SK-N-SH treated with all-trans-retinoic acid at 6 μM for 48 hours (cell line): ENCODE results near the gene FBXL5.

Experiments
- ATAC-seq: fragments of 200-7000 bp; cut with Tn5 transposase; 3 replicates; pipeline ENCODE4 v1.9.1; 2020; ENCODE audit warnings: mild to moderate bottlenecking, moderate library complexity
- ARNTL ChIP-seq: fragments of 450-650 bp; formaldehyde crosslinking; IDR thresholded peaks from 2 replicates; pipeline ENCODE4 v1.5.0; 2020; ENCODE audit warnings: low read depth, mild to moderate bottlenecking, moderate library complexity, borderline replicate concordance
- BACH2 ChIP-seq: fragments of 250-450 bp; sonication (Bioruptor Pico); IDR thresholded peaks from 2 replicates; pipeline ENCODE4 v1.9.0; 2021; ENCODE audit warnings: mild to moderate bottlenecking, borderline replicate concordance
- CSDC2 ChIP-seq: fragments of 250-450 bp; sonication (Bioruptor Pico); IDR thresholded peaks from 2 replicates; pipeline ENCODE4 v1.5.0; 2020; ENCODE audit warnings: mild to moderate bottlenecking, moderate library complexity
- ESRRG ChIP-seq: fragments of 250-450 bp; sonication (Bioruptor Pico); IDR thresholded peaks from 2 replicates; pipeline ENCODE4 v1.6.1; 2021; ENCODE audit warnings: mild to moderate bottlenecking
- GLIS3 ChIP-seq: fragments of 250-450 bp; sonication (Bioruptor Pico); IDR thresholded peaks from 2 replicates; pipeline ENCODE4 v1.5.0; 2020; ENCODE audit warnings: mild to moderate bottlenecking, moderate library complexity
- ISL1 ChIP-seq: fragments of 250-450 bp; sonication (Bioruptor Pico); IDR thresholded peaks from 2 replicates; pipeline ENCODE4 v2.1.2; 2022; ENCODE audit warnings: mild to moderate bottlenecking, moderate library complexity
- OSR1 ChIP-seq: fragments of 250-450 bp; sonication (Bioruptor Pico); IDR thresholded peaks from 2 replicates; pipeline ENCODE4 v1.8.0; 2022; ENCODE audit warnings: moderate library complexity, mild to moderate bottlenecking, inconsistent platforms
- PPARA ChIP-seq: fragments of 250-450 bp; sonication (Bioruptor Pico); IDR thresholded peaks from 2 replicates; pipeline ENCODE4 v1.5.0; 2020; ENCODE audit warnings: mild to moderate bottlenecking, borderline replicate concordance
- RARB ChIP-seq: fragments of 250-450 bp; sonication (Bioruptor Pico); IDR thresholded peaks from 2 replicates; pipeline ENCODE4 v1.8.0; 2021; ENCODE audit warnings: mild to moderate bottlenecking, moderate library complexity
- SNAI2 ChIP-seq: fragments of 250-450 bp; sonication (Bioruptor Pico); IDR thresholded peaks from 2 replicates; pipeline ENCODE4 v1.5.0; 2020; ENCODE audit warnings: mild to moderate bottlenecking, moderate library complexity
- TOX ChIP-seq: fragments of 250-450 bp; sonication (Bioruptor Pico); IDR thresholded peaks from 2 replicates; pipeline ENCODE4 v1.8.0; 2021; ENCODE audit warnings: mild to moderate bottlenecking, moderate library complexity, borderline replicate concordance
- ZC3H10 ChIP-seq: fragments of 250-450 bp; sonication (Bioruptor Pico); IDR thresholded peaks from 2 replicates; pipeline ENCODE4 v1.5.1; 2021; ENCODE audit warnings: mild to moderate bottlenecking, moderate library complexity
- ZFP3 ChIP-seq: fragments of 250-450 bp; sonication (Bioruptor Pico); IDR thresholded peaks from 2 replicates; pipeline ENCODE4 v1.5.0; 2020; ENCODE audit warnings: mild to moderate bottlenecking, moderate library complexity
- ZFP30 ChIP-seq: fragments of 450-650 bp; formaldehyde crosslinking; IDR thresholded peaks from 2 replicates; pipeline ENCODE4 v1.5.0; 2022; ENCODE audit warnings: mild to moderate bottlenecking, moderate library complexity
- ZNF565 ChIP-seq: fragments of 450-650 bp; formaldehyde crosslinking; conservative IDR thresholded peaks from 2 replicates; pipeline ENCODE4 v1.5.0; 2020; ENCODE audit warnings: low read depth, mild to moderate bottlenecking, moderate library complexity
- ZNF70 ChIP-seq: fragments of 450-650 bp; formaldehyde crosslinking; IDR thresholded peaks from 2 replicates; pipeline ENCODE4 v1.5.0; 2020; ENCODE audit warnings: mild to moderate bottlenecking, moderate library complexity
- ZNF8 ChIP-seq: fragments of 450-650 bp; formaldehyde crosslinking; IDR thresholded peaks from 2 replicates; pipeline ENCODE4 v1.5.0; 2020; ENCODE audit warnings: mild to moderate bottlenecking, moderate library complexity
- TF ChIP-seq, protein P1 (sequence below): fragments of 250-450 bp; sonication (Bioruptor Pico); IDR thresholded peaks from 2 replicates; pipeline ENCODE4 v1.5.0; 2020; ENCODE audit warnings: mild to moderate bottlenecking, moderate library complexity
- TF ChIP-seq, protein P2 (sequence below): fragments of 250-450 bp; sonication (Bioruptor Pico); IDR thresholded peaks from 2 replicates; pipeline ENCODE4 v1.5.1; 2020; ENCODE audit warnings: low read depth, mild to moderate bottlenecking, moderate library complexity
- TF ChIP-seq, protein P3 (sequence below): fragments of 250-450 bp; sonication (Bioruptor Pico); IDR thresholded peaks from 2 replicates; pipeline ENCODE4 v1.8.0; 2021; ENCODE audit warnings: low read depth, mild to moderate bottlenecking, moderate library complexity, borderline replicate concordance
- TF ChIP-seq, protein P4 (sequence below): fragments of 250-450 bp; sonication (Bioruptor Pico); IDR thresholded peaks from 2 replicates; pipeline ENCODE4 v1.5.1; 2021; ENCODE audit warnings: mild to moderate bottlenecking, moderate library complexity
- TF ChIP-seq, protein P5 (sequence below): fragments of 250-450 bp; sonication (Bioruptor Pico); IDR thresholded peaks from 2 replicates; pipeline ENCODE4 v1.8.0; 2020; ENCODE audit warnings: mild to moderate bottlenecking, moderate library complexity, borderline replicate concordance

Gene FBXL5

DNA sequence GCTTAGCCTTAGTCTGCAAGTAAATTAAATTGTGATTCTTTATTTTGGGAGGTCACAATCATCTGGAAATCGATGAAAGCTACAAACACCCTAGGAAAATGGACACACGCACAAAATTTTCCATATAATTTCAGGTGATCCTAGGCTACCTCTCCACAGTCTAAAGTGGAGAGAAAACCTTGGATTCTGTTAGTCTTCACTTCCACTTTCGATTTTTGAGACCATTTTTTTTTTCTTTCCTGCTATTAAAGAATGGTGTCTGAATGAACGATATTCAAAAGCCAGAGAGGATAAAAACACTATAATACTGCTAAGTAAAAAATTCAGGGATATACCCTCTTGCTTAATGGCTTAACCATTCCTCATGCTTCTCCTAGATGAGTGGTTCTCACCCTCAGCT, 1.7 kb downstream of the FBXL5 start:
- peak; percentile 4; the same call in 2 of the 3 replicates for ATAC-seq

DNA sequence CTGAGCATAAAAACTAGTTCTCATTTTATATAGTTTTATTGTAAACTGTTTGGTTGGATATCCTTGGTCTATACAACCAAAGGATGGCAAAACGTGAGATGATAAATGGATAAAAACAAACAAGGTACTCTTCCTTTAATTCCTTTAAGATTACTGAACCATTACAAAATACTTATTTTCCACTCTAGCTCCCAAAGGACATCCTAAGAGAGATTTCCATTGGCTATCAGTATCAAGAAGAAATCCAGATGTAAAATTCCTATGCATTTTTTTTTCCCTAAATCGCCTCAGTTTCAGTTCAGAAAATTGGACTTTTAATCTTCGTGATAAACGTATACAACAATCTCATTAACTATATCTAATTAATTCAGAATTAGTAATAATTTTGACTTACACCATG, 2.3 kb downstream of the FBXL5 start:
- TF ChIP-seq ZNF565 (CRISPR knock-in tag) (no peak), ZC3H10 (CRISPR knock-in tag) (no peak), ZFP3 (CRISPR knock-in tag) (no peak), ZNF70 (CRISPR knock-in tag) (no peak), TOX (no peak), ARNTL (CRISPR knock-in tag) (no peak), SNAI2 (CRISPR knock-in tag) (no peak), CSDC2 (CRISPR knock-in tag) (no peak), ISL1 (CRISPR knock-in tag) (no peak), PPARA (CRISPR knock-in tag) (no peak), ESRRG (no peak), ZNF8 (CRISPR knock-in tag) (no peak), ZFP30 (CRISPR knock-in tag) (no peak), BACH2 (no peak)
- TF ChIP-seq, protein P1, sequence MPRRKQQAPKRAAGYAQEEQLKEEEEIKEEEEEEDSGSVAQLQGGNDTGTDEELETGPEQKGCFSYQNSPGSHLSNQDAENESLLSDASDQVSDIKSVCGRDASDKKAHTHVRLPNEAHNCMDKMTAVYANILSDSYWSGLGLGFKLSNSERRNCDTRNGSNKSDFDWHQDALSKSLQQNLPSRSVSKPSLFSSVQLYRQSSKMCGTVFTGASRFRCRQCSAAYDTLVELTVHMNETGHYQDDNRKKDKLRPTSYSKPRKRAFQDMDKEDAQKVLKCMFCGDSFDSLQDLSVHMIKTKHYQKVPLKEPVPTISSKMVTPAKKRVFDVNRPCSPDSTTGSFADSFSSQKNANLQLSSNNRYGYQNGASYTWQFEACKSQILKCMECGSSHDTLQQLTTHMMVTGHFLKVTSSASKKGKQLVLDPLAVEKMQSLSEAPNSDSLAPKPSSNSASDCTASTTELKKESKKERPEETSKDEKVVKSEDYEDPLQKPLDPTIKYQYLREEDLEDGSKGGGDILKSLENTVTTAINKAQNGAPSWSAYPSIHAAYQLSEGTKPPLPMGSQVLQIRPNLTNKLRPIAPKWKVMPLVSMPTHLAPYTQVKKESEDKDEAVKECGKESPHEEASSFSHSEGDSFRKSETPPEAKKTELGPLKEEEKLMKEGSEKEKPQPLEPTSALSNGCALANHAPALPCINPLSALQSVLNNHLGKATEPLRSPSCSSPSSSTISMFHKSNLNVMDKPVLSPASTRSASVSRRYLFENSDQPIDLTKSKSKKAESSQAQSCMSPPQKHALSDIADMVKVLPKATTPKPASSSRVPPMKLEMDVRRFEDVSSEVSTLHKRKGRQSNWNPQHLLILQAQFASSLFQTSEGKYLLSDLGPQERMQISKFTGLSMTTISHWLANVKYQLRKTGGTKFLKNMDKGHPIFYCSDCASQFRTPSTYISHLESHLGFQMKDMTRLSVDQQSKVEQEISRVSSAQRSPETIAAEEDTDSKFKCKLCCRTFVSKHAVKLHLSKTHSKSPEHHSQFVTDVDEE (CRISPR knock-in tag): no peak
- TF ChIP-seq, protein P2, sequence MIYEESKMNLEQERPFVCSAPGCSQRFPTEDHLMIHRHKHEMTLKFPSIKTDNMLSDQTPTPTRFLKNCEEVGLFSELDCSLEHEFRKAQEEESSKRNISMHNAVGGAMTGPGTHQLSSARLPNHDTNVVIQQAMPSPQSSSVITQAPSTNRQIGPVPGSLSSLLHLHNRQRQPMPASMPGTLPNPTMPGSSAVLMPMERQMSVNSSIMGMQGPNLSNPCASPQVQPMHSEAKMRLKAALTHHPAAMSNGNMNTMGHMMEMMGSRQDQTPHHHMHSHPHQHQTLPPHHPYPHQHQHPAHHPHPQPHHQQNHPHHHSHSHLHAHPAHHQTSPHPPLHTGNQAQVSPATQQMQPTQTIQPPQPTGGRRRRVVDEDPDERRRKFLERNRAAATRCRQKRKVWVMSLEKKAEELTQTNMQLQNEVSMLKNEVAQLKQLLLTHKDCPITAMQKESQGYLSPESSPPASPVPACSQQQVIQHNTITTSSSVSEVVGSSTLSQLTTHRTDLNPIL (CRISPR knock-in tag): no peak
- TF ChIP-seq, protein P3, sequence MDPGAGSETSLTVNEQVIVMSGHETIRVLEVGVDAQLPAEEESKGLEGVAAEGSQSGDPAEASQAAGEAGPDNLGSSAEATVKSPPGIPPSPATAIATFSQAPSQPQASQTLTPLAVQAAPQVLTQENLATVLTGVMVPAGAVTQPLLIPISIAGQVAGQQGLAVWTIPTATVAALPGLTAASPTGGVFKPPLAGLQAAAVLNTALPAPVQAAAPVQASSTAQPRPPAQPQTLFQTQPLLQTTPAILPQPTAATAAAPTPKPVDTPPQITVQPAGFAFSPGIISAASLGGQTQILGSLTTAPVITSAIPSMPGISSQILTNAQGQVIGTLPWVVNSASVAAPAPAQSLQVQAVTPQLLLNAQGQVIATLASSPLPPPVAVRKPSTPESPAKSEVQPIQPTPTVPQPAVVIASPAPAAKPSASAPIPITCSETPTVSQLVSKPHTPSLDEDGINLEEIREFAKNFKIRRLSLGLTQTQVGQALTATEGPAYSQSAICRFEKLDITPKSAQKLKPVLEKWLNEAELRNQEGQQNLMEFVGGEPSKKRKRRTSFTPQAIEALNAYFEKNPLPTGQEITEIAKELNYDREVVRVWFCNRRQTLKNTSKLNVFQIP (CRISPR knock-in tag): no peak
- TF ChIP-seq, protein P4, sequence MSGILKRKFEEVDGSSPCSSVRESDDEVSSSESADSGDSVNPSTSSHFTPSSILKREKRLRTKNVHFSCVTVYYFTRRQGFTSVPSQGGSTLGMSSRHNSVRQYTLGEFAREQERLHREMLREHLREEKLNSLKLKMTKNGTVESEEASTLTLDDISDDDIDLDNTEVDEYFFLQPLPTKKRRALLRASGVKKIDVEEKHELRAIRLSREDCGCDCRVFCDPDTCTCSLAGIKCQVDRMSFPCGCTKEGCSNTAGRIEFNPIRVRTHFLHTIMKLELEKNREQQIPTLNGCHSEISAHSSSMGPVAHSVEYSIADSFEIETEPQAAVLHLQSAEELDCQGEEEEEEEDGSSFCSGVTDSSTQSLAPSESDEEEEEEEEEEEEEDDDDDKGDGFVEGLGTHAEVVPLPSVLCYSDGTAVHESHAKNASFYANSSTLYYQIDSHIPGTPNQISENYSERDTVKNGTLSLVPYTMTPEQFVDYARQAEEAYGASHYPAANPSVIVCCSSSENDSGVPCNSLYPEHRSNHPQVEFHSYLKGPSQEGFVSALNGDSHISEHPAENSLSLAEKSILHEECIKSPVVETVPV (CRISPR knock-in tag): no peak
- ATAC-seq: no peak

More for the DNA sequence above, 1.7 kb downstream of the FBXL5 start:
- TF ChIP-seq, protein P3 (CRISPR knock-in tag): no peak
- no peak for TF ChIP-seq ZNF8 (CRISPR knock-in tag)
- TF ChIP-seq, protein P2 (CRISPR knock-in tag): no peak
- TF ChIP-seq CSDC2 (CRISPR knock-in tag): no peak
- no peak for TF ChIP-seq TOX
- TF ChIP-seq ISL1 (CRISPR knock-in tag): no peak

DNA sequence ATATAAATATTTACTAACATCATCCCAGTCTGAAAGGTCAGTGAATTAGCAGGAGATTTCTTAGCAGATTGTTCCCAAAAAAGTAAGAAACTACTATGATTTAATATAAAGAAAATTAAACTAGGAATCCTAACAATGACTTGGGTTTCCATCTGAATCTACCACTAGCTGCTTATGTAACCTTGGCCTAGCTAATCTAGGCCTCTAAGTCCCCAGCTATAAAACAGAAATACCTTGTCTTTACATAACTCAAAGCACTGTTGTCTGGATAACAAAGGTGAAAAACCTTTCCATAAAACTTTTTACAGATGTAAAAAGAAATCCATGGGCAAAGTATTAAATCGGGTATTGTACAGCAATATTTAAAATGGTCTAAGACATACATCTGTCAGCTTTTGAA, 3.0 kb downstream of the FBXL5 start:
- ATAC-seq: no peak
- TF ChIP-seq RARB (CRISPR knock-in tag) (no peak), GLIS3 (CRISPR knock-in tag) (no peak), BACH2 (no peak), OSR1 (no peak), ZC3H10 (CRISPR knock-in tag) (no peak), ZFP3 (CRISPR knock-in tag) (no peak), CSDC2 (CRISPR knock-in tag) (no peak)
- TF ChIP-seq, protein P5, sequence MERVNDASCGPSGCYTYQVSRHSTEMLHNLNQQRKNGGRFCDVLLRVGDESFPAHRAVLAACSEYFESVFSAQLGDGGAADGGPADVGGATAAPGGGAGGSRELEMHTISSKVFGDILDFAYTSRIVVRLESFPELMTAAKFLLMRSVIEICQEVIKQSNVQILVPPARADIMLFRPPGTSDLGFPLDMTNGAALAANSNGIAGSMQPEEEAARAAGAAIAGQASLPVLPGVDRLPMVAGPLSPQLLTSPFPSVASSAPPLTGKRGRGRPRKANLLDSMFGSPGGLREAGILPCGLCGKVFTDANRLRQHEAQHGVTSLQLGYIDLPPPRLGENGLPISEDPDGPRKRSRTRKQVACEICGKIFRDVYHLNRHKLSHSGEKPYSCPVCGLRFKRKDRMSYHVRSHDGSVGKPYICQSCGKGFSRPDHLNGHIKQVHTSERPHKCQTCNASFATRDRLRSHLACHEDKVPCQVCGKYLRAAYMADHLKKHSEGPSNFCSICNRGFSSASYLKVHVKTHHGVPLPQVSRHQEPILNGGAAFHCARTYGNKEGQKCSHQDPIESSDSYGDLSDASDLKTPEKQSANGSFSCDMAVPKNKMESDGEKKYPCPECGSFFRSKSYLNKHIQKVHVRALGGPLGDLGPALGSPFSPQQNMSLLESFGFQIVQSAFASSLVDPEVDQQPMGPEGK (CRISPR knock-in tag): no peak
- TF ChIP-seq, protein P1 (CRISPR knock-in tag): no peak
